Body of pancreas (tissue), 4 donors: ENCODE measurements around the gene ALAS2. TPM values are rescaled to one million over a fixed set of nuclear protein-coding genes. Genes with fewer than 3 reads are reported as not detected.

ENCODE experiments used
- ATAC-seq: fragments of 150-250 bp; one replicate; pipeline ENCODE4 v1.9.1; 2016
- DNase-seq, 4 donors: peaks; one replicate each; pipeline ENCODE4 v3.0.0-alpha.2; 2019
- H3K27ac ChIP-seq, 4 donors: fragments of 200-600 bp; sonication (generic); 1 replicate in 3 of 4; 2 replicates in 1 of 4; pipeline versions ENCODE4 v1.5.1 to v1.6.1; 2016 to 2019; ENCODE audit warnings: mild to moderate bottlenecking in 1 of 4, mixed read lengths in 1 of 4, moderate library complexity in 1 of 4
- H3K27me3 ChIP-seq, 2 donors: fragments of 200-600 bp; sonication (generic); one replicate each; pipeline ENCODE4 v1.6.0; 2016; ENCODE audit warnings: mild to moderate bottlenecking in 1 of 2
- H3K36me3 ChIP-seq, 2 donors: fragments of 200-600 bp; sonication (generic); replicated peaks in 1 of 2; 2 replicates each; pipeline ENCODE4 v1.5.1; 2016; ENCODE audit warnings: low read depth in 2 of 2; ENCODE audit not compliant: insufficient read depth in 1 of 2
- H3K4me1 ChIP-seq: fragments of 200-600 bp; sonication (generic); one replicate; pipeline ENCODE4 v1.6.0; 2016
- H3K4me3 ChIP-seq, 2 donors: fragments of 200-600 bp; sonication (generic); 1 replicate in 1 of 2; 2 replicates in 1 of 2; pipeline ENCODE4 v1.5.1; 2016 to 2019
- H3K9me3 ChIP-seq, 3 donors: fragments of 200-600 bp; sonication (generic); 1 replicate in 2 of 3; 2 replicates in 1 of 3; pipeline ENCODE4 v1.5.1; 2016
- POLR2A ChIP-seq, 3 donors: fragments of 450-650 bp; IDR thresholded peaks; one replicate each; pipeline ENCODE4 v1.6.1; 2016; ENCODE audit warnings: antibody characterized with exemption in 3 of 3, mild to moderate bottlenecking in 2 of 3
- WGBS, 2 donors: methylation state at CpG; one replicate each; pipeline ENCODE4 v1.1.5; 2017; 5-methylcytosine and 5-hydroxymethylcytosine counted together
- intact Hi-C: fragments of 100-400 bp; cut with DNase I; formaldehyde crosslinking; loops from one replicate; pipeline ENCODE4 v1.15.1; 2023
- total RNA-seq, 2 donors: library from RNA; depleted of rRNA; stranded (reverse); fragments of >200 nt; gene quantifications; one replicate each; pipeline ENCODE4 v1.1.0, GENCODE V29; 2016
- TF ChIP-seq, protein P1 (sequence below), 7 experiments: fragments of 450-650 bp in 4 of 7; fragments of 200-600 bp in 3 of 7; sonication (generic) in 3 of 7; IDR thresholded peaks; one replicate each; pipeline ENCODE4 v1.5.1; 2016 to 2019; ENCODE audit warnings: antibody characterized with exemption in 7 of 7

The ALAS2 gene
- total RNA-seq, 2 donors from 2014 or later, result not detected

DNA sequence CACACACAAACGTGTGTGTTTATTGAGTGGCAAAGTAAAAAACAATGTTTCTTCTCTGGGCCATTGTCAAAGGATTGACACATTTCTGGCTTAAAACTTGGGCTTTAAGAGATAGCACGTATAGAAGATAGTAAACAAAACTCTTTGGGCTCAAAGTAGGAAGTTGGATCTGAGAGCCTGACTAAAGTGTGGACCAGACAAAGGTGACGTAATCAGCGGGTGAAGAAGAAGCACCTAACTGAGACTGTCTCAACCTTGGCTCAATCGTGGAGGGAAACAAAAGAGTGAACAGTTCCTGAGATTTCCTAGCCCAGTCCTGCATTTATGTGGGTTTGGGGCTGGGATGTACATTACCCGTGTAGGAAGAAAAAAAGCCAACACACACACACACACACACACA lies 50.4 kb downstream of the ALAS2 start:
- Histone ChIP-seq H3K36me3 (no peaks in the 10 kb centered on the region), H3K9me3 (no peaks in the 10 kb centered on the region), H3K27me3 (no peaks in the 10 kb centered on the region), H3K4me3 (no peak overlapping the region), H3K4me1 (no peaks in the 10 kb centered on the region), H3K27ac (no peak overlapping the region)
- DNase-seq (no peak), ATAC-seq (no peak)
- TF ChIP-seq POLR2A (IDR thresholded peaks at IDR 0.05), result no peak
- TF ChIP-seq, protein P1, sequence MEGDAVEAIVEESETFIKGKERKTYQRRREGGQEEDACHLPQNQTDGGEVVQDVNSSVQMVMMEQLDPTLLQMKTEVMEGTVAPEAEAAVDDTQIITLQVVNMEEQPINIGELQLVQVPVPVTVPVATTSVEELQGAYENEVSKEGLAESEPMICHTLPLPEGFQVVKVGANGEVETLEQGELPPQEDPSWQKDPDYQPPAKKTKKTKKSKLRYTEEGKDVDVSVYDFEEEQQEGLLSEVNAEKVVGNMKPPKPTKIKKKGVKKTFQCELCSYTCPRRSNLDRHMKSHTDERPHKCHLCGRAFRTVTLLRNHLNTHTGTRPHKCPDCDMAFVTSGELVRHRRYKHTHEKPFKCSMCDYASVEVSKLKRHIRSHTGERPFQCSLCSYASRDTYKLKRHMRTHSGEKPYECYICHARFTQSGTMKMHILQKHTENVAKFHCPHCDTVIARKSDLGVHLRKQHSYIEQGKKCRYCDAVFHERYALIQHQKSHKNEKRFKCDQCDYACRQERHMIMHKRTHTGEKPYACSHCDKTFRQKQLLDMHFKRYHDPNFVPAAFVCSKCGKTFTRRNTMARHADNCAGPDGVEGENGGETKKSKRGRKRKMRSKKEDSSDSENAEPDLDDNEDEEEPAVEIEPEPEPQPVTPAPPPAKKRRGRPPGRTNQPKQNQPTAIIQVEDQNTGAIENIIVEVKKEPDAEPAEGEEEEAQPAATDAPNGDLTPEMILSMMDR (IDR thresholded peaks at IDR 0.05), result no peak
- WGBS, 2 donors, result 48 to 63% methylated on average over 5 to 6 of the region's 6 CpGs
- intact Hi-C loops, result no loop called here

DNA sequence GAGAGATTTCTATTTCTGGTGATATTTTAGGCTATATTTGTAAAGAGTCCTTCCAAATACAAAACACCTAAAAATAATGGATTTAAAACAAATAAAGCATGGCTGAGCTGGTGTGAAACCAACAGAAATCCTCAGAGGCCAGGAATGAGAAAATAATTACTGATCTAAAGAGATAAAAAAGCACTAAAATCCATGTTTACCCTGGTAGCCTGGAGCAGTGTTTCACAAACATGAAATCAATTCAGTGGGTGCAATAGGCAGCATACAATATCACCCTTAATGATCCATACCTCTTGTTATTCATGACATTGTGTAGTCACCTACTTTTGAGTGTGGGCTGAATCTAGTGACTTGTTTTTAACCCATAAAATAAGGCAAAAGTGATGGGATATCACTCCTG lies 51.3 kb downstream of the ALAS2 start:
- H3K4me3 ChIP-seq, result no peak overlapping the region
- no peaks in the 10 kb centered on the region for H3K9me3 ChIP-seq
- no peaks in the 10 kb centered on the region for H3K36me3 ChIP-seq
- no peak for DNase-seq
- no peak for ATAC-seq
- H3K4me1 ChIP-seq, result no peaks in the 10 kb centered on the region
- H3K27ac ChIP-seq, result no peak overlapping the region
- H3K27me3 ChIP-seq, result no peaks in the 10 kb centered on the region
- intact Hi-C loops, result no loop called here
- TF ChIP-seq POLR2A (IDR thresholded peaks at IDR 0.05), result no peak
- TF ChIP-seq, protein P1 (IDR thresholded peaks at IDR 0.05), result no peak

DNA sequence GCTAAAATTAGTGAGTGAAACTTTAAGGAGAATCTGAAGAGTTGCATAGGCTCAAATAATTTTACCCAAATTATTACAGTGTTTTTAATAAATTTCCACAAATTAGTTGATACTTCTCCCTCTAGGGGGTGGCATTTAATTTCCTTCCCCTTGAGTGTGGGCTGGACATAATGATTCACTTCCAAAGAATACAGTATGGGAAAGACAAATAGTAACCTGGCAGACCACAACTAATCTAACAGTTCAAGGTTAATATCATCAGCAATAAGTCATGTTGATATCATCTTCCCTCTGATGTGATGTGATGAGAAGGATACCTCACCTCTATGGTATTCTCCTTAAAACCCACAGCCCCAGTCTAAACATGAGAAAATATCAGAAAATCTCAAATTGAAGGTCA lies 52.3 kb downstream of the ALAS2 start:
- H3K27ac ChIP-seq, result no peak overlapping the region
- ATAC-seq (no peak), DNase-seq (no peak)
- H3K4me3 ChIP-seq, result no peak overlapping the region
- no peaks in the 10 kb centered on the region for H3K27me3 ChIP-seq
- H3K4me1 ChIP-seq, result no peaks in the 10 kb centered on the region
- H3K9me3 ChIP-seq, result no peaks in the 10 kb centered on the region
- intact Hi-C loops, result no loop called here
- H3K36me3 ChIP-seq, result no peaks in the 10 kb centered on the region
- TF ChIP-seq POLR2A (IDR thresholded peaks at IDR 0.05), result no peak
- TF ChIP-seq, protein P1 (IDR thresholded peaks at IDR 0.05), result no peak

DNA sequence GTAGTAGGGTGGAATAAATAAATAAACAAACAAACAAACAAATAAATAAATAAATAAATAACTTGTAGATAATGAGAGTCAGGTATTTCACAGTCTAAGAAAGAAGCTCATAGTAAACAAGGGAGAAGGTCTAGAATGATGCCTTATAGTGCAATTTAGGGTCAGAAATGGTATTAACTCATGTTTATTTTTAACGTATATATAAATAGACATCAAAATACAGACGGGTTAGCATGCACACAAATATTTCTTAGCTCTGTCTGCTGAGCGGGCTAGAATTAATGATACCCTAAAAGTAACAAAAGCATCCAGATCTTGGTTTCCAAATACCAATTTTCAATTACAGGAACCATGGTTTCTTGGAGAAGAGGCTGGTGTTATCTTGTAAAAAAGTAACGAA lies 53.4 kb downstream of the ALAS2 start:
- no peak overlapping the region for H3K27ac ChIP-seq
- no peaks in the 10 kb centered on the region for H3K27me3 ChIP-seq
- 68 to 76% methylated on average over 4 of the region's 4 CpGs for WGBS, 2 donors
- H3K4me1 ChIP-seq, result no peaks in the 10 kb centered on the region
- H3K4me3 ChIP-seq, result no peak overlapping the region
- intact Hi-C loops, result no loop called here
- no peak for DNase-seq
- TF ChIP-seq, protein P1 (IDR thresholded peaks at IDR 0.05), result no peak
- no peak for TF ChIP-seq POLR2A (IDR thresholded peaks at IDR 0.05)
- ATAC-seq, result no peak
- H3K36me3 ChIP-seq, result no peaks in the 10 kb centered on the region
- H3K9me3 ChIP-seq, result no peaks in the 10 kb centered on the region

DNA sequence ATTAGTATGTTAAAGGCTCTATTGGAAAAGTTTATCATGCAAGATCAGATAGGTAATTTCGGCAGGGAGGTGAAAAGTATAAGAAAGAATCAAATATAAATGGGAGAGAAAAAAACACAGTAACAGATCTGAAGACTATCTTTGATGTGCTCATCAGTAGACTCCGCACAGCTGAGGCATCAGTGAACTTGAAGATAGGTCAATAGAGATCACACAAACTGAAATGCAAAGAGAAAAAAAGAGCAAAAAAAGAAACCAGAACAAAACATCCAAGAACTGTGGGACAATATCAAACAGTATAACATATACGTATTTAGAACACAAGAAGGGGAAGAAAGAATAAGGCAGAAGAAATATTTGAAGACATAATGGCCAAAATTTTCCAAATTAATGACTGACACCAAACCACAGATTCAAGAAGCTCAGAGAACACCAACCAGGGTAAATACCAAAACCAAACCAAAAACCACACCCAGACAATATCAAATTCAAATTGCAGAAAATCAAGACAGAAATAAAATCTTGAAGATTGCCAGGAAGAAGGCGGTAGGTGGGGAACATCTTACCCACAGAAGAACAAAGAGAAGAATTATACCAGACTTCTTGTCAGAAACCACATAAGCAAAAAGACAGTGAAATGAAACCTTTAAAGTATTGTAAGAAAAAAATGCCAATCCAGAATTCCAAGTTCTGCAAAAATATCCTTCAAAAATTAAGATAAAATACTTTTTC lies 65.8 kb downstream of the ALAS2 start:
- 55 to 70% methylated on average over 4 of the region's 4 CpGs for WGBS, 2 donors

More for the DNA sequence above, 65.8 kb downstream of the ALAS2 start:
- ATAC-seq, result no peak
- no peak overlapping the region for H3K27ac ChIP-seq
- H3K4me3 ChIP-seq, result no peak overlapping the region
- no peaks in the 10 kb centered on the region for H3K4me1 ChIP-seq
- no peak for TF ChIP-seq POLR2A (IDR thresholded peaks at IDR 0.05)
- TF ChIP-seq, protein P1 (IDR thresholded peaks at IDR 0.05), result no peak
- no peak for DNase-seq
- intact Hi-C loops, result no loop called here
- no peaks in the 10 kb centered on the region for H3K36me3 ChIP-seq
- no peaks in the 10 kb centered on the region for H3K27me3 ChIP-seq
- H3K9me3 ChIP-seq, result no peaks in the 10 kb centered on the region
